Measurements from ENCODE around the gene IRS1.
"Not testable (repeated sequence)": the region's sequence is repeated elsewhere in the genome, so short reads cannot be mapped to it uniquely, and the experiment has no call there.

Gene IRS1

GRCh38 chr2:226799211-226799975 is at the start of gene IRS1:
TSS of gene IRS1 (minus strand) at chr2:226799820. CDS start at chr2:226798738, 1,082 bp downstream.
- Mint-ChIP-seq H3K4me3 (peak within 1 kb of the TSS; percentile 75), H3K4me1 (ENCODE audit: low read depth) (peaks cover 32% of the 10 kb centered on the region), H3K9me3 (no peaks in the 10 kb centered on the region), H3K27me3 (peaks cover 68% of the 10 kb centered on the region), H3K36me3 (ENCODE audit: low read depth) (no peaks in the 10 kb centered on the region), H3K27ac (no peak within 1 kb of the TSS)
- intact Hi-C loops (cut with micrococcal nuclease) = no loop called here

- Mint-ChIP-seq H3K4me1 (ENCODE audit: low read depth) (peaks cover 7% of the 10 kb centered on the region), H3K4me3 (no peak overlapping the region), H3K36me3 (ENCODE audit: low read depth) (peaks cover 6% of the 10 kb centered on the region), H3K27me3 (no peaks in the 10 kb centered on the region), H3K27ac (no peak overlapping the region), H3K9me3 (no peaks in the 10 kb centered on the region)
- intact Hi-C loops (cut with micrococcal nuclease) = no loop called here
Measured at GRCh38 chr2:226849349-226849748, 49.7 kb upstream of the IRS1 start.

GRCh38 chr2:226847511-226847910 is 47.9 kb upstream of the IRS1 start:
- H3K9me3 Mint-ChIP-seq = peaks cover 9% of the 10 kb centered on the region
- no peak overlapping the region for H3K27ac Mint-ChIP-seq
- peaks cover 21% of the 10 kb centered on the region for H3K4me1 Mint-ChIP-seq (ENCODE audit: low read depth)
- no peak overlapping the region for H3K4me3 Mint-ChIP-seq
- intact Hi-C loops (cut with micrococcal nuclease) = no loop called here
- H3K27me3 Mint-ChIP-seq = no peaks in the 10 kb centered on the region
- peaks cover 15% of the 10 kb centered on the region for H3K36me3 Mint-ChIP-seq (ENCODE audit: low read depth)

- H3K36me3 Mint-ChIP-seq (ENCODE audit: low read depth) = peaks cover 15% of the 10 kb centered on the region
- H3K27me3 Mint-ChIP-seq = no peaks in the 10 kb centered on the region
- H3K4me1 Mint-ChIP-seq (ENCODE audit: low read depth) = peaks cover 26% of the 10 kb centered on the region
- intact Hi-C loops (cut with micrococcal nuclease) = no loop called here
- no peak overlapping the region for H3K27ac Mint-ChIP-seq
- H3K9me3 Mint-ChIP-seq = peaks cover 9% of the 10 kb centered on the region
- no peak overlapping the region for H3K4me3 Mint-ChIP-seq
Measured at GRCh38 chr2:226847090-226847489, 47.5 kb upstream of the IRS1 start.

- H3K9me3 Mint-ChIP-seq = peaks cover 9% of the 10 kb centered on the region
- H3K4me3 Mint-ChIP-seq = no peak overlapping the region
- peaks cover 33% of the 10 kb centered on the region for H3K4me1 Mint-ChIP-seq (ENCODE audit: low read depth)
- peaks cover 21% of the 10 kb centered on the region for H3K36me3 Mint-ChIP-seq (ENCODE audit: low read depth)
- no peak overlapping the region for H3K27ac Mint-ChIP-seq
- intact Hi-C loops (cut with micrococcal nuclease) = no loop called here
- H3K27me3 Mint-ChIP-seq = no peaks in the 10 kb centered on the region
Measured at GRCh38 chr2:226845386-226846116, 45.9 kb upstream of the IRS1 start.

- Mint-ChIP-seq H3K36me3 (ENCODE audit: low read depth) (peaks cover 38% of the 10 kb centered on the region), H3K4me1 (ENCODE audit: low read depth) (peaks cover 33% of the 10 kb centered on the region), H3K27ac (peak overlapping the region; percentile 37), H3K4me3 (peak overlapping the region; percentile 4)
- H3K27me3 Mint-ChIP-seq; intact Hi-C loops (cut with micrococcal nuclease); H3K9me3 Mint-ChIP-seq: not testable (repeated sequence)
Measured at GRCh38 chr2:226843001-226843400, 43.4 kb upstream of the IRS1 start.

- no peak overlapping the region for H3K27ac Mint-ChIP-seq
- peaks cover 9% of the 10 kb centered on the region for H3K9me3 Mint-ChIP-seq
- no peaks in the 10 kb centered on the region for H3K27me3 Mint-ChIP-seq
- intact Hi-C loops (cut with micrococcal nuclease) = loop anchor here (5.0 kb wide), 1 partner anchor 48 kb away; no protein-coding TSS in a partner anchor
- H3K4me1 Mint-ChIP-seq (ENCODE audit: low read depth) = peaks cover 43% of the 10 kb centered on the region
- H3K36me3 Mint-ChIP-seq (ENCODE audit: low read depth) = peaks cover 54% of the 10 kb centered on the region
- no peak overlapping the region for H3K4me3 Mint-ChIP-seq
Measured at GRCh38 chr2:226839951-226840350, 40.3 kb upstream of the IRS1 start.

- Mint-ChIP-seq H3K27ac (no peak overlapping the region), H3K27me3 (no peaks in the 10 kb centered on the region), H3K9me3 (peaks cover 9% of the 10 kb centered on the region), H3K36me3 (ENCODE audit: low read depth) (peaks cover 54% of the 10 kb centered on the region), H3K4me3 (no peak overlapping the region), H3K4me1 (ENCODE audit: low read depth) (peaks cover 43% of the 10 kb centered on the region)
- intact Hi-C loops (cut with micrococcal nuclease) = loop anchor here (5.0 kb wide), 1 partner anchor 47 kb away; no protein-coding TSS in a partner anchor
Measured at GRCh38 chr2:226839161-226839560, 39.5 kb upstream of the IRS1 start.

- H3K9me3 Mint-ChIP-seq = peaks cover 9% of the 10 kb centered on the region
- intact Hi-C loops (cut with micrococcal nuclease) = loop anchor here (5.0 kb wide), 1 partner anchor 46 kb away; no protein-coding TSS in a partner anchor
- no peaks in the 10 kb centered on the region for H3K27me3 Mint-ChIP-seq
- peaks cover 52% of the 10 kb centered on the region for H3K36me3 Mint-ChIP-seq (ENCODE audit: low read depth)
- H3K27ac Mint-ChIP-seq = no peak overlapping the region
- H3K4me1 Mint-ChIP-seq (ENCODE audit: low read depth) = peaks cover 41% of the 10 kb centered on the region
- H3K4me3 Mint-ChIP-seq = no peak overlapping the region
Measured at GRCh38 chr2:226838722-226839121, 39.1 kb upstream of the IRS1 start.

GRCh38 chr2:226837787-226838603 is 38.4 kb upstream of the IRS1 start:
- H3K4me1 Mint-ChIP-seq (ENCODE audit: low read depth) = peaks cover 34% of the 10 kb centered on the region

GRCh38 chr2:226837334-226837733 is 37.7 kb upstream of the IRS1 start:
- peaks cover 45% of the 10 kb centered on the region for H3K36me3 Mint-ChIP-seq (ENCODE audit: low read depth)
- H3K9me3 Mint-ChIP-seq = no peaks in the 10 kb centered on the region
- intact Hi-C loops (cut with micrococcal nuclease) = loop anchor here (5.0 kb wide), 1 partner anchor 45 kb away; no protein-coding TSS in a partner anchor
- no peaks in the 10 kb centered on the region for H3K27me3 Mint-ChIP-seq
- peak overlapping the region; percentile 23 for H3K4me3 Mint-ChIP-seq
- H3K27ac Mint-ChIP-seq = peak overlapping the region; percentile 99
- H3K4me1 Mint-ChIP-seq (ENCODE audit: low read depth) = peaks cover 27% of the 10 kb centered on the region

More at GRCh38 chr2:226837787-226838603, 38.4 kb upstream of the IRS1 start:
- intact Hi-C loops (cut with micrococcal nuclease) = loop anchor here (5.0 kb wide), 1 partner anchor 46 kb away; no protein-coding TSS in a partner anchor
- Mint-ChIP-seq H3K9me3 (peaks cover 3% of the 10 kb centered on the region), H3K36me3 (ENCODE audit: low read depth) (peaks cover 45% of the 10 kb centered on the region), H3K27me3 (no peaks in the 10 kb centered on the region), H3K4me3 (no peak overlapping the region), H3K27ac (peak overlapping the region; percentile 99)

GRCh38 chr2:226836548-226836885 is 36.9 kb upstream of the IRS1 start:
- Mint-ChIP-seq H3K27ac (peak overlapping the region; percentile 99), H3K4me3 (peak overlapping the region; percentile 87), H3K36me3 (ENCODE audit: low read depth) (peaks cover 44% of the 10 kb centered on the region), H3K27me3 (no peaks in the 10 kb centered on the region), H3K9me3 (no peaks in the 10 kb centered on the region), H3K4me1 (ENCODE audit: low read depth) (peaks cover 22% of the 10 kb centered on the region)
- intact Hi-C loops (cut with micrococcal nuclease) = loop anchor here (5.0 kb wide), 1 partner anchor 44 kb away; no protein-coding TSS in a partner anchor

- intact Hi-C loops (cut with micrococcal nuclease) = loop anchor here (5.0 kb wide), 1 partner anchor 44 kb away; no protein-coding TSS in a partner anchor
- Mint-ChIP-seq H3K4me3 (peak within 1 kb of the TSS; percentile 87), H3K4me1 (ENCODE audit: low read depth) (peaks cover 18% of the 10 kb centered on the region), H3K27me3 (no peaks in the 10 kb centered on the region), H3K27ac (peak within 1 kb of the TSS; percentile 99), H3K36me3 (ENCODE audit: low read depth) (peaks cover 39% of the 10 kb centered on the region), H3K9me3 (no peaks in the 10 kb centered on the region)
Measured at GRCh38 chr2:226835796-226836547, 36.4 kb upstream of the IRS1 start, which contains the start of gene RHBDD1. TSS of gene RHBDD1 (plus strand) at chr2:226836054. CDS start at chr2:226864694, 28,640 bp downstream.
